Bronchial epithelial cell (primary cell): ENCODE results near the gene SAMD10. TPM values are rescaled to one million over a fixed set of nuclear protein-coding genes. Genes with fewer than 3 reads are reported as not detected.

Experiments used
- DNase-seq: peaks from one replicate; pipeline ENCODE4 v3.0.0-alpha.2; 2010; ENCODE audit warnings: low read depth
- FAIRE-seq: peaks from 2 replicates; lab custom pipeline; 2011; peaks lifted over from hg19 to GRCh38; lab: Jason Lieb, UNC
- H3K27me3 ChIP-seq: 2 replicates; pipeline ENCODE4 v1.5.1; 2011; ENCODE audit warnings: low read length; ENCODE audit not compliant: control insufficient read depth, insufficient read depth
- H3K36me3 ChIP-seq: 2 replicates; pipeline ENCODE4 v1.5.1; 2011; ENCODE audit warnings: low read length; ENCODE audit not compliant: control insufficient read depth, insufficient read depth
- H3K4me3 ChIP-seq: 2 replicates; pipeline ENCODE4 v1.5.1; 2011; ENCODE audit warnings: mild to moderate bottlenecking, low read depth, low read length, control low read depth
- CTCF ChIP-seq: IDR thresholded peaks from 2 replicates; pipeline ENCODE4 v1.5.1; 2011; ENCODE audit warnings: mild to moderate bottlenecking, moderate library complexity, low read length, control low read depth, inconsistent platforms; ENCODE audit not compliant: insufficient read depth, severe bottlenecking
- total RNA-seq: library from RNA; depleted of rRNA; stranded (reverse); fragments of >200 nt; gene quantifications from 2 replicates; pipeline ENCODE4 v1.2.1, GENCODE V29; 2014

Gene SAMD10
- total RNA-seq, 1 donor from 2014 or later, result 1.1 TPM

DNA sequence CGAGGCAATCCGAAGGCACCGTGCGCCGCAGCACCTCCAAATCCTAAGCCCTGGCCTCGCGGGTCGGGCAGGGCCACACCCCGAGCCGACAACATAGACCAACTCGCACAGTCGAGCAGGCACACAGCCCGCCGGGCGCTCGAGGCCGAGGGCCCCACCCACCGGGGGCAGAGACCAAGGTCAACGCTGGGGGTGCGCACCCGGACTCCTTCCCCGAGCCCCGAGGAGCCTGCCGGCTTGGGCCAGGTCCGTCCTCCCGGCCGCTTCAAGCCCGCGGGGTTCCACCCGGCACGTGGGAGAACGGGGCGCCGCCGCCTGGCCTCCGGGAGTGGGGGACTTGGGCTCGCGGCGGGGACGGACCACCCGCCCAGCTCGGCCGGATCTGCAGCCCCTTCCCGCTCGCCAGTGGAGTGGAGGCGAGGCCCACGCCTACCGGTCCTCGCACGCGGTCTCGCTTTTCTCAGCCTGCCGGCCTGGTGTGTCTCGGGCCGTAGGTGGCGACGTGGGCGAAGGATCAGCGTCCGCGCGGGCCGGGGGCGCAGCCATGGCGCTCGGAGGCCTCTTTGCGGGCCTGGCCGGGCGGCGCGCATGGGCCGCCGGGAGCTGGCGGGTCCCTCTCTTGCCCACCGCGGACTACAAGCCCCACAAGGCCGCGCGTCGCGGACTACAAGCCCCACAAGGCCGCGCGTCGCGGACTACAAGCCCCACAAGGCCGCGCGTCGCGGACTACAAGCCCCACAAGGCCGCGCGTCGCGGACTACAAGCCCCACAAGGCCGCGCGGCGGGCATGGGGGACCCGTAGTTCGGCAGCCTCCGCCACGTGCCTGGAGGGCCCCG, 23.4 kb downstream of the SAMD10 start, which contains the start of gene UCKL1:
TSS of gene UCKL1 (minus strand) at position 590 of the 837 bp plus-strand sequence. CDS start at position 546, 44 bp downstream.
- TF ChIP-seq CTCF, result no peak
- FAIRE-seq (no peak), DNase-seq (peak; percentile 65)
- Histone ChIP-seq H3K36me3 (peaks cover 2% of the 10 kb centered on the region), H3K4me3 (peak within 1 kb of the TSS; percentile 98), H3K27me3 (no peaks in the 10 kb centered on the region)

- TF ChIP-seq CTCF, result peak; percentile 56
- no peak for FAIRE-seq
- H3K4me3 ChIP-seq, result peak overlapping the region; percentile 98
- peaks cover 3% of the 10 kb centered on the region for H3K36me3 ChIP-seq
- DNase-seq, result no peak
- H3K27me3 ChIP-seq, result no peaks in the 10 kb centered on the region
Observed at GRCh38 chr20:63955281-63955826, 24.1 kb downstream of the SAMD10 start.

DNA sequence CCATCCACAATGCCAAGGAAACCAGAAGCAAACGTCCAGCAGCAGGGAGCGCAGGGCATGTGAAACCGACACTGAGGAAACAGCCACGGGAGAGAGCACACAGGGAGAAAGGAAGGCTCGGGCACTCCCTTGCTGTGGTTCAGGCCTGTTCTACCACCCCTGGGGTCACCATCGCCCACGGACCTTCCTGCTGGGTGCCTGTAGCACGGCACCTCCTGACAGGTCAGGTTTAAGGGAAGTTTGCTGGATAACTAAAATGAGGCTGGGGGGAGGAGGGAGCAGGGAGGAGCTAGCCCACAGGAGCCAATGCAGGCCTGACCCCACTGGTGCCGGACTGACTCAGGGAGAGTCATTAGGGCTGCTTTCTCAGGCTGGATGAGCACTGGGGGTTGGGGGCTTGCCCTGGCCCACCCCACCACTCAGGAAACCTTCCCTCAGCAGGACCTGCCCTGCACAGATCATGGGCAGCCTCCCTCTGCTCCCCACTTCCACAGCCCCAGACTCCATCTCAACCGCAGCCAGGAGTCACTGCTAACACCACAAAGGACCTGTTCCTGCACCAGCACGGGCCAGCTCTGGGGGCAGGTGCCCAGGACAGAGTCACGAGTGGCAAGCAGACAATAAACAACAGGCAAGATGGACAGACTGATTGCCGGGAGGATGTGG, 25.5 kb downstream of the SAMD10 start:
- Histone ChIP-seq H3K27me3 (no peaks in the 10 kb centered on the region), H3K36me3 (peaks cover 3% of the 10 kb centered on the region), H3K4me3 (no peak overlapping the region)
- FAIRE-seq, result no peak
- TF ChIP-seq CTCF, result no peak
- DNase-seq, result no peak

GRCh38 chr20:63952769-63953168, 26.7 kb downstream of the SAMD10 start:
- no peaks in the 10 kb centered on the region for H3K27me3 ChIP-seq
- DNase-seq, result no peak
- H3K36me3 ChIP-seq, result peaks cover 3% of the 10 kb centered on the region
- no peak overlapping the region for H3K4me3 ChIP-seq
- FAIRE-seq, result no peak
- TF ChIP-seq CTCF, result no peak

- TF ChIP-seq CTCF, result no peak
- Histone ChIP-seq H3K36me3 (peaks cover 3% of the 10 kb centered on the region), H3K27me3 (no peaks in the 10 kb centered on the region), H3K4me3 (no peak overlapping the region)
- FAIRE-seq (no peak), DNase-seq (no peak)
Observed at GRCh38 chr20:63952210-63952535, 27.3 kb downstream of the SAMD10 start.
